IMR-90 (cell line): ENCODE measurements around the gene CYP17A1. TPM values are rescaled to one million over a fixed set of nuclear protein-coding genes. Genes with fewer than 3 reads are reported as not detected.
"Not testable (repeated sequence)": the region's sequence is repeated elsewhere in the genome, so short reads cannot be mapped to it uniquely, and the experiment has no call there.

Experiments
- ATAC-seq: fragments of 200-7000 bp; cut with Tn5 transposase; 2 replicates; pipeline ENCODE4 v1.9.1; 2020; ENCODE audit warnings: low read depth, mild to moderate bottlenecking, moderate library complexity
- BruUV-seq: library from RNA; stranded (reverse); fragments of 400-500 nt; replicated peaks from 2 replicates; lab custom pipeline; 2021; lab: Mats Ljungman, UMichigan
- CTCF ChIA-PET: fragments of 300-600 bp; formaldehyde crosslinking; extraction: SDS; loops from one replicate; lab custom pipeline; 2021; ENCODE audit warnings: antibody characterized with exemption; lab: Yijun Ruan, JAX
- POLR2A ChIA-PET: fragments of 300-600 bp; sonication (Branson Sonifier 250); formaldehyde crosslinking; loops from one replicate; lab custom pipeline; 2022; ENCODE audit warnings: antibody characterized with exemption; ENCODE audit not compliant: unreplicated experiment; lab: Charles Lee
- DNase-seq: peaks from one replicate; pipeline ENCODE4 v3.0.0; 2013
- H2AFZ ChIP-seq: replicated peaks from 2 replicates; pipeline ENCODE3; 2013; ENCODE audit warnings: low read length, mild to moderate bottlenecking; ENCODE audit not compliant: poor library complexity
- H2AK5ac ChIP-seq: 2 replicates; pipeline ENCODE4 v1.6.1; 2013; ENCODE audit warnings: low read depth, low read length, inconsistent platforms
- H2AK9ac ChIP-seq: replicated peaks from 2 replicates; pipeline ENCODE3; 2013; ENCODE audit warnings: mild to moderate bottlenecking, low read depth, low read length, moderate library complexity; ENCODE audit not compliant: poor library complexity
- H2BK120ac ChIP-seq: 2 replicates; pipeline ENCODE4 v1.6.1; 2013; ENCODE audit warnings: low read depth, low read length, inconsistent platforms
- H2BK15ac ChIP-seq: 3 replicates; pipeline ENCODE4 v1.6.1; 2013; ENCODE audit warnings: low read depth, low read length, inconsistent platforms
- H2BK20ac ChIP-seq: 2 replicates; pipeline ENCODE4 v1.6.1; 2013; ENCODE audit warnings: low read depth, mild to moderate bottlenecking, inconsistent platforms, low read length, moderate library complexity
- H2BK5ac ChIP-seq: 2 replicates; pipeline ENCODE4 v1.6.1; 2013; ENCODE audit warnings: mild to moderate bottlenecking, low read depth, low read length, inconsistent platforms; ENCODE audit not compliant: poor library complexity, severe bottlenecking
- H3K14ac ChIP-seq: replicated peaks from 2 replicates; pipeline ENCODE4 v1.6.1; 2013; ENCODE audit warnings: low read depth, low read length, inconsistent platforms
- H3K18ac ChIP-seq: 2 replicates; pipeline ENCODE4 v1.6.1; 2013; ENCODE audit warnings: low read depth, low read length, control low read depth
- H3K23ac ChIP-seq: 2 replicates; pipeline ENCODE4 v1.6.1; 2013; ENCODE audit warnings: low read depth, low read length, inconsistent platforms
- H3K27ac ChIP-seq: 2 replicates; pipeline ENCODE4 v1.5.1; 2013; ENCODE audit warnings: mild to moderate bottlenecking, control low read depth, low read length; ENCODE audit not compliant: insufficient read depth
- H3K27me3 ChIP-seq: 2 replicates; pipeline ENCODE4 v1.6.1; 2013; ENCODE audit warnings: low read length; ENCODE audit not compliant: control insufficient read depth, insufficient read depth
- H3K36me3 ChIP-seq: 2 replicates; pipeline ENCODE4 v1.6.1; 2013; ENCODE audit warnings: low read length, mixed read lengths; ENCODE audit not compliant: control insufficient read depth, insufficient read depth
- H3K4ac ChIP-seq: 2 replicates; pipeline ENCODE4 v1.6.1; 2013; ENCODE audit warnings: low read depth, low read length, inconsistent platforms
- H3K4me1 ChIP-seq: 2 replicates; pipeline ENCODE4 v1.6.1; 2013; ENCODE audit warnings: low read length, mixed read lengths; ENCODE audit not compliant: control insufficient read depth, insufficient read depth
- H3K4me2 ChIP-seq: 2 replicates; pipeline ENCODE4 v1.6.1; 2013; ENCODE audit warnings: low read depth, mild to moderate bottlenecking, control low read depth, low read length, moderate library complexity
- H3K4me3 ChIP-seq: 2 replicates; pipeline ENCODE4 v1.5.1; 2013; ENCODE audit warnings: low read depth, mild to moderate bottlenecking, control low read depth, low read length, moderate library complexity; ENCODE audit not compliant: insufficient read depth
- H3K56ac ChIP-seq: 2 replicates; pipeline ENCODE4 v1.6.1; 2013; ENCODE audit warnings: low read length, inconsistent platforms; ENCODE audit not compliant: insufficient read depth; ENCODE audit errors: extremely low read depth
- H3K79me1 ChIP-seq, 2 experiments: 2 replicates each; pipeline ENCODE4 v1.6.1; 2013; ENCODE audit warnings: low read length in 2 of 2, inconsistent platforms in 1 of 2, low read depth in 1 of 2
- H3K9ac ChIP-seq: 2 replicates; pipeline ENCODE4 v1.6.1; 2013; ENCODE audit warnings: low read depth, low read length, control low read depth
- H3K9me1 ChIP-seq: 2 replicates; pipeline ENCODE4 v1.6.1; 2013; ENCODE audit warnings: low read length, inconsistent platforms; ENCODE audit not compliant: insufficient read depth
- H3K9me3 ChIP-seq: 2 replicates; pipeline ENCODE4 v1.6.1; 2013; ENCODE audit warnings: low read length; ENCODE audit not compliant: control insufficient read depth, insufficient read depth
- H4K20me1 ChIP-seq: 2 replicates; pipeline ENCODE4 v1.6.1; 2013; ENCODE audit warnings: low read length, inconsistent platforms; ENCODE audit not compliant: insufficient read depth
- H4K5ac ChIP-seq: 2 replicates; pipeline ENCODE4 v1.6.1; 2013; ENCODE audit warnings: mild to moderate bottlenecking, low read depth, low read length, control low read depth
- H4K8ac ChIP-seq, 2 experiments: 2 replicates each; pipeline ENCODE4 v1.6.1; 2013; ENCODE audit warnings: low read depth in 2 of 2, low read length in 2 of 2, control low read depth in 1 of 2, inconsistent platforms in 1 of 2
- H4K91ac ChIP-seq: 2 replicates; pipeline ENCODE4 v1.6.1; 2013; ENCODE audit warnings: low read depth, low read length, inconsistent platforms; ENCODE audit not compliant: insufficient read depth
- BHLHE40 ChIP-seq: fragments of 150-350 bp; IDR thresholded peaks from 2 replicates; pipeline ENCODE4 v1.6.1; 2016; ENCODE audit warnings: mild to moderate bottlenecking, low read depth, low read length
- CEBPB ChIP-seq: IDR thresholded peaks from 2 replicates; pipeline ENCODE4 v1.6.1; 2012; ENCODE audit warnings: low read depth, low read length, improper control_type of control experiment
- FOS ChIP-seq: fragments of 150-350 bp; IDR thresholded peaks from 2 replicates; pipeline ENCODE4 v1.6.1; 2016; ENCODE audit warnings: low read depth, low read length
- MAZ ChIP-seq: IDR thresholded peaks from 2 replicates; pipeline ENCODE4 v1.6.1; 2012; ENCODE audit warnings: low read depth, mild to moderate bottlenecking, low read length, improper control_type of control experiment, moderate library complexity, borderline replicate concordance
- MXI1 ChIP-seq: IDR thresholded peaks from 2 replicates; pipeline ENCODE4 v1.6.1; 2012; ENCODE audit warnings: low read depth, mild to moderate bottlenecking, low read length, moderate library complexity, borderline replicate concordance
- RCOR1 ChIP-seq: IDR thresholded peaks from 2 replicates; pipeline ENCODE4 v1.6.1; 2012; ENCODE audit warnings: mild to moderate bottlenecking, low read length, improper control_type of control experiment; ENCODE audit not compliant: insufficient replicate concordance
- USF2 ChIP-seq: fragments of 150-350 bp; IDR thresholded peaks from 2 replicates; pipeline ENCODE4 v1.6.1; 2017; ENCODE audit warnings: mild to moderate bottlenecking, antibody characterized with exemption, low read length, low read depth
- WGBS, 2 experiments: methylation state at CpG; one replicate each; pipeline versions ENCODE4 v1.1.5 to v1.1.7; 2013; ENCODE audit warnings: missing lambda C conversion rate in 2 of 2; ENCODE audit not compliant: insufficient read length in 1 of 2; ENCODE audit errors: extremely low coverage in 2 of 2; 5-methylcytosine and 5-hydroxymethylcytosine counted together
- dilution Hi-C: fragments of 300-500 bp; cut with HindIII; formaldehyde crosslinking; loops from one replicate; pipeline ENCODE4 v1.14.3; 2018; ENCODE audit warnings: low sequenced_read_pairs; ENCODE audit not compliant: unreplicated experiment
- in situ Hi-C: fragments of 300-500 bp; cut with MboI; formaldehyde crosslinking; loops from 3 replicates; pipeline ENCODE4 v1.14.3; 2019; ENCODE audit warnings: low sequenced_read_pairs, inconsistent platforms, mixed read lengths
- intact Hi-C: fragments of 100-400 bp; cut with micrococcal nuclease; formaldehyde crosslinking; loops from 2 replicates; pipeline ENCODE4 v1.10.0; 2022
- polyA plus RNA-seq, 3 experiments: library from polyadenylated mRNA; depleted of rRNA; stranded (reverse); fragments of >200 nt; gene quantifications; 2 replicates each; pipeline ENCODE4 v1.2.3, GENCODE V29; 2012; ENCODE audit warnings: low replicate concordance in 1 of 3
- total RNA-seq: library from RNA; depleted of rRNA; stranded (reverse); fragments of >200 nt; gene quantifications from 2 replicates; pipeline ENCODE4 v1.2.3, GENCODE V29; 2012

CYP17A1 gene
- total and polyA plus RNA-seq, 2 of the 4 experiments (the other 2 are of a cell fraction) = not detected

GRCh38 chr10:102855731-102856436 lies 18.7 kb upstream of the CYP17A1 start:
- H3K18ac ChIP-seq, H4K8ac ChIP-seq, H3K27me3 ChIP-seq, H3K56ac ChIP-seq, H3K9ac ChIP-seq, H3K9me3 ChIP-seq, POLR2A ChIA-PET, CTCF ChIA-PET, H2AK5ac ChIP-seq, H3K36me3 ChIP-seq, H3K4me3 ChIP-seq, in situ Hi-C loops, H4K91ac ChIP-seq, dilution Hi-C loops, H4K20me1 ChIP-seq, H2BK15ac ChIP-seq, H3K23ac ChIP-seq, H3K4me2 ChIP-seq, intact Hi-C loops, H3K4ac ChIP-seq, H3K14ac ChIP-seq, H3K4me1 ChIP-seq, BruUV-seq, H3K9me1 ChIP-seq, H4K5ac ChIP-seq: not testable (repeated sequence)
- Histone ChIP-seq H3K79me1 (peaks cover 11 to 29% of the 10 kb centered on the region in 2 experiments; a peak in 3 of 4 replicates), H2BK5ac (peak overlapping the region; percentile 43), H2BK120ac (peak overlapping the region; percentile 53; the same call in 1 of the 2 replicates), H3K27ac (peak overlapping the region; percentile 3; the same call in 1 of the 2 replicates), H2AK9ac (peak overlapping the region; percentile 17), H2BK20ac (0 out of 2 replicates have a peak overlapping the region, but pooled peaks have one; percentile 33), H2AFZ (peak overlapping the region; percentile 61)
- TF ChIP-seq CEBPB (peak; percentile 52), FOS (peak; percentile 94), BHLHE40 (peak; percentile 60), RCOR1 (peak; percentile 96), USF2 (peak; percentile 29; the same call in 1 of the 2 replicates), MXI1 (peak; percentile 58; the same call in 1 of the 2 replicates), MAZ (peak; percentile 39; the same call in 1 of the 2 replicates)
- ATAC-seq (peak; percentile 65), DNase-seq (peak; percentile 96)
- WGBS, 2 experiments = 35% methylated on average over 5 of the region's 11 CpGs; no CpG with 5 or more reads in 1 of the 2 experiments
